HG02798 (cell line): ENCODE results near the gene ZDHHC6.
A peak's percentile ranks its signal among the peaks of the same experiment; 100 is the strongest.
"Not testable (repeated sequence)": the region's sequence is repeated elsewhere in the genome, so short reads cannot be mapped to it uniquely, and the experiment has no call there.

ENCODE experiments used
- ATAC-seq: cut with Tn5 transposase; IDR thresholded peaks from one replicate; pipeline ENCODE4 v1.9.1; 2021; ENCODE audit warnings: mild to moderate bottlenecking; ENCODE audit not compliant: unreplicated experiment, poor library complexity

Gene ZDHHC6

GRCh38 chr10:112394475-112394875, 52.2 kb downstream of the ZDHHC6 start:
- ATAC-seq, result no peak

GRCh38 chr10:112393827-112394226, 52.9 kb downstream of the ZDHHC6 start:
- ATAC-seq, result no peak

- ATAC-seq, result no peak
Measured at GRCh38 chr10:112393341-112393740, 53.4 kb downstream of the ZDHHC6 start.

- ATAC-seq, result peak; percentile 44
Measured at GRCh38 chr10:112390125-112390703, 56.5 kb downstream of the ZDHHC6 start.

GRCh38 chr10:112389271-112389822, 57.4 kb downstream of the ZDHHC6 start:
- ATAC-seq, result peak; percentile 68

- no peak for ATAC-seq
Measured at GRCh38 chr10:112388548-112388947, 58.2 kb downstream of the ZDHHC6 start.

- ATAC-seq, result not testable (repeated sequence)
Measured at GRCh38 chr10:112388056-112388455, 58.7 kb downstream of the ZDHHC6 start.

GRCh38 chr10:112385201-112385600, 61.5 kb downstream of the ZDHHC6 start:
- ATAC-seq, result no peak

- no peak for ATAC-seq
Measured at GRCh38 chr10:112384141-112384540, 62.6 kb downstream of the ZDHHC6 start.

- ATAC-seq, result peak; percentile 67
Measured at GRCh38 chr10:112383325-112383724, 63.4 kb downstream of the ZDHHC6 start.

- ATAC-seq, result no peak
Measured at GRCh38 chr10:112382515-112383235, 64.0 kb downstream of the ZDHHC6 start.
